K562 (cell line): ENCODE results near the gene DDAH2.

Experiments used
- CHD2 ChIP-seq: IDR thresholded peaks from 2 replicates; pipeline ENCODE4 v1.6.1; 2011; ENCODE audit warnings: low read depth, low read length
- RFX7 ChIP-seq: fragments of 250-450 bp; sonication (Bioruptor Pico); IDR thresholded peaks from 2 replicates; pipeline ENCODE4 v1.5.1; 2021; ENCODE audit warnings: mild to moderate bottlenecking
- TAF15 ChIP-seq: fragments of 200-400 bp; formaldehyde crosslinking; IDR thresholded peaks from 2 replicates; pipeline ENCODE4 v1.6.1; 2017; ENCODE audit warnings: mild to moderate bottlenecking, low read depth, low read length, moderate library complexity
- TBP ChIP-seq: optimal IDR thresholded peaks from 2 replicates; pipeline ENCODE3; 2011; ENCODE audit warnings: low read depth, low read length, improper control_type of control experiment
- ZNF41 ChIP-seq: fragments of 250-450 bp; sonication (Bioruptor Pico); conservative IDR thresholded peaks from 2 replicates; pipeline ENCODE4 v1.4.0; 2020; ENCODE audit warnings: mild to moderate bottlenecking
- TF ChIP-seq, protein P1 (sequence below): fragments of 250-450 bp; sonication (Bioruptor Pico); IDR thresholded peaks from 2 replicates; pipeline ENCODE4 v1.8.0; 2021; ENCODE audit warnings: moderate library complexity, mild to moderate bottlenecking, inconsistent platforms
- TF ChIP-seq, protein P2 (sequence below): fragments of 450-650 bp; conservative IDR thresholded peaks from 2 replicates; pipeline ENCODE4 v1.6.1; 2016; ENCODE audit warnings: missing genetic modification characterization, low read depth, mild to moderate bottlenecking, control low read depth, missing compliant biosample characterization
- TF ChIP-seq, protein P3 (sequence below), 2 experiments: fragments of 450-650 bp in 1 of 2; sonication (generic) in 1 of 2; formaldehyde crosslinking in 1 of 2; IDR thresholded peaks in 1 of 2; conservative IDR thresholded peaks in 1 of 2; 2 replicates each; pipeline versions ENCODE4 v1.6.1 to v1.8.1; 2016 to 2023; ENCODE audit warnings: mild to moderate bottlenecking in 2 of 2, moderate library complexity in 2 of 2, inconsistent platforms in 1 of 2, missing genetic modification reagents in 1 of 2

DNA sequence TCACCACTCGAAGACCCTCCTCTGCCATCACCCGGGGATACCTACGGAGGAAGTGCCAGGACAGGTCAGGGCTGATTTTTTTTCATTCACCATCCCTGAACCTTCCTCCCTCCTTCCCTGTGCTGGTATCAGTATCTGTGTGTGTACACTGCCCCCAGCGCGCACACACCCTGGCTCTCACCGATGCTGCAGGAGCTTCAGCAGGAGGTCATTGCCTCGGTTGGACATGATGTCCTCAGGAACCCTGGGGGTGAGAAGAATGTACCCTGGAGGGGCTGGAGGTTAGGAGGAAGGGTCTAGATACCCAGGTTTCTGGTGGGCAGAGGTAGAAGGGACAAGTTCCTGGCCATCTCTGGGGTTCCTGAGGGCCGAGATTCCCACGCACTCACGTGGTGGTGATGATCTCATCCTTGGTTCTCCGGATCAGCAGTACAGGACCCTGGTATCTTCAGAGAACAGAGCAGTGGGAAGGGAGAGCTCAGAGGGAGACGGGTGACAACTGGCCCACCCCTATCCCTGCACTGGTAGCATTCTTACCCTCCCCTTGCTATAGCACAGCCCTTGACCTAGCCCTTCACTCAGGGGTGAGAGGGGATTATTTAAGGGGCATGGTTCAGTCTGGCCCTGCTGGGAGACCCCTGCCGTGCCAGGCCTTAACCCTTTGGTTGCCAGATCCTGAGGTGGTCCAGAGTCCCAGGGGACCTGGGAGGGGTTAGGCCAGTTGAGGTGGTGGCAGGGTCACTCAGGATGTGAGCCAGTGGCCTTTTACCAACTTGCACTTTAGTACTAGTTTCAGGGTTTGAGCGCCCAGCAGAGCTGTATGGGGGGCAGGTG, 41.0 kb downstream of the DDAH2 start:
- TF ChIP-seq CHD2 (no peak), TAF15 (no peak), ZNF41 (CRISPR knock-in tag) (no peak), TBP (no peak), RFX7 (CRISPR knock-in tag) (no peak)
- TF ChIP-seq, protein P1, sequence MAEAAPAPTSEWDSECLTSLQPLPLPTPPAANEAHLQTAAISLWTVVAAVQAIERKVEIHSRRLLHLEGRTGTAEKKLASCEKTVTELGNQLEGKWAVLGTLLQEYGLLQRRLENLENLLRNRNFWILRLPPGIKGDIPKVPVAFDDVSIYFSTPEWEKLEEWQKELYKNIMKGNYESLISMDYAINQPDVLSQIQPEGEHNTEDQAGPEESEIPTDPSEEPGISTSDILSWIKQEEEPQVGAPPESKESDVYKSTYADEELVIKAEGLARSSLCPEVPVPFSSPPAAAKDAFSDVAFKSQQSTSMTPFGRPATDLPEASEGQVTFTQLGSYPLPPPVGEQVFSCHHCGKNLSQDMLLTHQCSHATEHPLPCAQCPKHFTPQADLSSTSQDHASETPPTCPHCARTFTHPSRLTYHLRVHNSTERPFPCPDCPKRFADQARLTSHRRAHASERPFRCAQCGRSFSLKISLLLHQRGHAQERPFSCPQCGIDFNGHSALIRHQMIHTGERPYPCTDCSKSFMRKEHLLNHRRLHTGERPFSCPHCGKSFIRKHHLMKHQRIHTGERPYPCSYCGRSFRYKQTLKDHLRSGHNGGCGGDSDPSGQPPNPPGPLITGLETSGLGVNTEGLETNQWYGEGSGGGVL (CRISPR knock-in tag), result no peak
- TF ChIP-seq, protein P2, sequence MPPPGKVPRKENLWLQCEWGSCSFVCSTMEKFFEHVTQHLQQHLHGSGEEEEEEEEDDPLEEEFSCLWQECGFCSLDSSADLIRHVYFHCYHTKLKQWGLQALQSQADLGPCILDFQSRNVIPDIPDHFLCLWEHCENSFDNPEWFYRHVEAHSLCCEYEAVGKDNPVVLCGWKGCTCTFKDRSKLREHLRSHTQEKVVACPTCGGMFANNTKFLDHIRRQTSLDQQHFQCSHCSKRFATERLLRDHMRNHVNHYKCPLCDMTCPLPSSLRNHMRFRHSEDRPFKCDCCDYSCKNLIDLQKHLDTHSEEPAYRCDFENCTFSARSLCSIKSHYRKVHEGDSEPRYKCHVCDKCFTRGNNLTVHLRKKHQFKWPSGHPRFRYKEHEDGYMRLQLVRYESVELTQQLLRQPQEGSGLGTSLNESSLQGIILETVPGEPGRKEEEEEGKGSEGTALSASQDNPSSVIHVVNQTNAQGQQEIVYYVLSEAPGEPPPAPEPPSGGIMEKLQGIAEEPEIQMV (tag), result no peak
- TF ChIP-seq, protein P3, sequence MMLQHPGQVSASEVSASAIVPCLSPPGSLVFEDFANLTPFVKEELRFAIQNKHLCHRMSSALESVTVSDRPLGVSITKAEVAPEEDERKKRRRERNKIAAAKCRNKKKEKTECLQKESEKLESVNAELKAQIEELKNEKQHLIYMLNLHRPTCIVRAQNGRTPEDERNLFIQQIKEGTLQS (IDR thresholded peaks at IDR 0.05), result peak; percentile 73
- TF ChIP-seq, protein P3 (CRISPR knock-in tag; conservative IDR thresholded peaks at IDR 0.05), result no peak
